HG03460 (cell line): ENCODE data around the gene PSTPIP2.
A peak's percentile ranks its signal among the peaks of the same experiment; 100 is the strongest.
"Not testable (repeated sequence)": the region's sequence is repeated elsewhere in the genome, so short reads cannot be mapped to it uniquely, and the experiment has no call there.

Experiments used
- ATAC-seq: cut with Tn5 transposase; IDR thresholded peaks from one replicate; pipeline ENCODE4 v1.9.1; 2021; ENCODE audit not compliant: unreplicated experiment

Gene PSTPIP2

GRCh38 chr18:46071653-46072375, at the start of gene PSTPIP2:
Gene PSTPIP2, minus strand, starts transcription at chr18:46072260. Its CDS starts 72 bp downstream, at chr18:46072188.
- peak; percentile 55 for ATAC-seq

DNA sequence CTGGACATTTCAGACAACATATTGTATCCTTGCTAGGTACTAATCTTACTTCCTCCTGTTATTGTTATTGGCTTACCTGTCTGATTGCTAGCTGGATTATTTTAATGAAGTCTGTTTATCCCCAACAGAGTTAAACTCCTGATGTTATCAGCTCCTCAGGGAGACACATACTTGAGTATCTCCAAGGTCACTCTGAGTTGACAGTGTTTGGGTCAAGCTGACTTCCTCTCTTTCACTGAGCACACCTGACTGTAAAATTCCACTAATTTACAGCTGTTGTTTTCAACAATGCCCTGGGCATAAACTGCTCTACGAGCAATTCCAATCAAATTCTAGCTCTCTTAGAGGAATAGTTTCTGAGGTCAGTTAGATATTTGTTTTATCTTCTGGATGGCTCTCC, 41.7 kb upstream of the PSTPIP2 start:
- no peak for ATAC-seq

- ATAC-seq, result no peak
Measured at GRCh38 chr18:46110406-46110805, 38.3 kb upstream of the PSTPIP2 start.

- ATAC-seq, result no peak
Measured at GRCh38 chr18:46109386-46109785, 37.3 kb upstream of the PSTPIP2 start.

DNA sequence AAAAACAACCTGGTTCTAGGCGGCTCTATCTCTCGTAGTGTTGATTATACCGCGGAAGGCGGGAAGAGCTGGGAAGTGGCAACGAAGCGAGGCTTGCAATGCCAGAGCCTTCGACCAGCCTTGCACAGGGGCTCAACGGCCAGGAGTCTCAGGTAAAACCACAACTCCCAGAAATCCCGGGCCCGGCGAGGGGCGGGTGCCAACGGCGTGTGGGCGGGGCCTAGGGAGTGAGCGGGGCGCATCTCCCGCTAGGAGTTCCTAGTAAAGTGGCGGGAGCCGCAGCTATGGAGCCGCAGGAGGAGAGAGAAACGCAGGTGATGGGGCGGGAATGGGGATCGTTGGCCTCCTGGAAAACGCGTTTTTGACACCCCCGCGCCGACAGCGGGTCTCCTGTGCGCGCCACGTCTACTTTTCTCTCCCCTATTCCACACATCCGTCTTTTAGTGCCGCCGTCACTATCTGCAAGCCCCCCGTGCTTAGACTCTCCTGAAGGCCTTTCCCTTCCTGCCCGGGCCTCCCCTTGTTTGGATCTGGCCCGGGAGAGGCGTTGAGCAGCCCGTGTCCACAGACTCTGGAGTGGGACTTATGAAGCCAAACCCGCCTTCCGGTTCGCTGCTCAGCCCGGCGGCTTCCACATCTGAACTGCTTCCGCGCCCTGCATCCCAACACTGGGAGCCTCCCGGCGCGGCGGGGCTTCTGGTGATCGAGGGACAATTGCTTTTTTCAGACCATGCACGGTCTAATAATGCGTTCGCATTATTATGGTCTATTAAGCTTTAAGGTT, 32.3 kb upstream of the PSTPIP2 start, which contains the start of gene HAUS1:
TSS of gene HAUS1 (plus strand) at position 258 of the 784 bp plus-strand sequence. CDS start at position 285, 27 bp downstream.
- peak; percentile 93 for ATAC-seq

- no peak for ATAC-seq
Measured at GRCh38 chr18:46099463-46099862, 27.4 kb upstream of the PSTPIP2 start.

DNA sequence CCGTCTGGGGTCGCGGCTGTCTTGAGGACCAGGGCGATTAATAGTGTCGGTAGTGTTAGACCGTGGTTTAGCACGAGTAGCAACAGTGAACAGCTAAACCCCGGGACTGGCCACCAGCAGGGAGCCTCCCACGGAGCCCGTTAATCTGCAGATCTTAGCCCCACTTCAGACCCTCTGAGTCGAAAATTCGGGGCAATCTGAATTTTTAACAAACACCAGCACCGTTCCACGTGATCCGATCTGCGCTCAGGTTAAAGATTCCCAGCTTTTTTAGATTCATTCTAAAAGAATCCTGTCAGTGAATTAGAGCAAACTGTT, 26.5 kb upstream of the PSTPIP2 start:
- ATAC-seq, result no peak

GRCh38 chr18:46097801-46098615, 25.9 kb upstream of the PSTPIP2 start, which contains the start of gene ATP5F1A:
Gene ATP5F1A, minus strand, starts transcription at chr18:46098296. Its CDS starts 65 bp downstream, at chr18:46098231.
- peak; percentile 80 for ATAC-seq

- peak; percentile 21 for ATAC-seq
Measured at GRCh38 chr18:46097431-46097800, 25.4 kb upstream of the PSTPIP2 start.

DNA sequence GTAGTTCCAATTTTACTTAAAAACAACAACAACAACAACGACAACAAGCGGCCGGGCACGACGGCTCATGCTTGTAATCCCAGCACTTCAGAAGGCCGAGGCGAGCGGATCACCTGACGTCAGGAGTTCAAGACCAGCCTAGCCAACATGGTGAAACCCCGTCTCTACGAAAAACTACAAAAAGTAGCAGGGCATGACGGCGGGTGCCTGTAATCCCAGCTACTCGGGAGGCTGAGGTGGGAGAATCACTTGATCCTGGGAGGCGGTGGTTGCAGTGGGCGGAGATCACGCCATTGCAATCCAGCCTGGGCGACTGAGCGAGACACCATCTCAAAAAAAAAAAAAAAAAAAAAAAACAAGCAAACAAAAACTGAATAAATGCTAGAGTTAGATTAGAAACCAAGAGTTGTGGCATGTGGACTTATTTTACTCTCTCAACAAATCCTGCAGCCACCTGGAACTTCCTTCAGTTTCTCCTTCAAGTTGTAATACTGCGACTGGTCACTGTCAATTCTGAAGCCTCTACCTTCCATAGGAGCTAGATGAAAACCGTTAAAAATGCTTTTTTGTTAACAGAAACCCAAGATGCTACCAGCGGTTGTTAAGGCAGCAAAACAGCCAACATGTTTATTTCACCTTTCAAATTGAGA, 24.7 kb upstream of the PSTPIP2 start:
- no peak for ATAC-seq

GRCh38 chr18:46095532-46095931, 23.5 kb upstream of the PSTPIP2 start:
- no peak for ATAC-seq

- not testable (repeated sequence) for ATAC-seq
Measured at GRCh38 chr18:46088501-46088900, 16.4 kb upstream of the PSTPIP2 start.

- ATAC-seq, result no peak
Measured at GRCh38 chr18:46084431-46084830, 12.4 kb upstream of the PSTPIP2 start.

DNA sequence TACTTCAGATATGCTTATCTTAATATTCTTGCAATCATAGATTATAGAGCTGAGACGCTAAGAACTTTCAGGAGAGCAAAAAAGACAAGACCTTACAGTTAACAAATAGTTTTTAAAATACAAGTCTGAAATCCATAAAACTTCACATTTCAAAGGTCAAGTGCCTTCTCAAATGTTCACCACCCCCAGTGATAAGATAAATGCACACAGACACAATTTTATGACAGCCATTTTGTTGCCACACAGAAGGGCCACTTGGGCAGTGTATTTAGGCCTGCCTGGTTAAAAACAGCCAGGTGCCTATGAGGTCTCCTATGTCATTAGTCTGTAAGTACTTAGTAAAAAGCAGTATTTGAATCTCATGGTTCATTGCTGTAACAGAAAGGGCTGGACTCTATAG, 8.1 kb upstream of the PSTPIP2 start:
- ATAC-seq, result no peak

DNA sequence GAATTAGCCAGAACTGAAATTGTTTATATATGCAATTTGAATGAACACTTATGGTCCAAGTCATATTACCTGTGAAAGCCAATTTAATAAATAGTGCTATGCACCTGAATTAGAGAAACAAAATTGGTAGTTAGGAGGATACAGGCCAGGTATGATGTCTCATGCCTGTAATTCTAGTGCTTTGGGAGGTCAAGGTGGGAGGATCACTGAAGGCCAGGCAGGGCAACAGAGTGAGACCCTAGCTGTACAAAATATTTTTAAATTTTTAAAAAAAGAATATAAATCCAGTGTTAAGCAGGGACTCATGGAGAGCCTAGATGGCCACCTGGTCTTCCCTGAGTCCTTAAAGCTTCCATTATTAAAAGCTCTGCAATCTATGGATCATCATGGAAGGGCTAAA, 7.3 kb upstream of the PSTPIP2 start:
- ATAC-seq, result no peak

- no peak for ATAC-seq
Measured at GRCh38 chr18:46073474-46074331, 1.6 kb upstream of the PSTPIP2 start.

GRCh38 chr18:46072959-46073358, 899 bp upstream of the PSTPIP2 start:
- ATAC-seq, result no peak

GRCh38 chr18:46072376-46072867, 362 bp upstream of the PSTPIP2 start:
- ATAC-seq, result no peak

DNA sequence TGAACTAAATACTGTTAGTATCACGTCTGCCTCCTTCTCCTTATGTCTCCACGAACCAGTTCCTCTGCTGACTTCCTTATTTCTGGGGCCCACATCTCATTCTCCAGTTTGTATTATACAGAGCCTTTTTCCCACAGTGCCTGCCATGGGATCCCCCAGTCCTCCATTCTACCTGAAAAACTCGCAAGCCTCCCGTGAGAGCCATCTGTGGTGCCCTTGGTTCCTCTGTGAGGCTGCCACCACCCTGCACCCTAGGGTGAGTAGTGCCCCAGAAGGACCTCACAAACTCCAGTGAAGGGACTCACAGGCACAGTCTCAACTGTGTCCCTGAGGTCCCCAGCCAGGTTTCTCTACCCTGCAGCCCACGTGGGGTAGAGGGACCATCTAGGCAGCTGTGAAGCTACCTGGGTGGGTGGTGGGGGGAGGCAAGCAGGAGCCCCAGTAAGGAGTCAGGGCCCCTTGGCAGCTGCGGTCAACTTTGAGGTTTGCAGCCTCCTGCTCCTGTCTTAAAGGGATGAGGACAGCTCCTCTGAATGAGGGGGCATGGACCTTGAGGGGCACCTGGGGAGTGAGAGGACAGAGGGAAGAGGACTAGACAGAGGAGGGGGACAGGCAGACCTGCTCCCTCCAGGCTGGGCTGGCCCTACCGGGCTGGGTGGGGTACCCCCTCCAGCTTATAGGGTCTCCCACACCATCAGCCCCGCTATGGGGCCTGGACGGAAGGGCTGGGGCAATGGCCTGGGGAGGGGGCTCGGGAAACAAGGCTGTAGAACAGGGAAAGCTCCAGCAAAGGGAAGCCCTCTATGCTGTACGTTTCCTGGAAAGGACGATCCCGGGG, 1.0 kb downstream of the PSTPIP2 start:
- no peak for ATAC-seq
